Smooth muscle cell (in vitro differentiated cells): ENCODE measurements around the gene FIBCD1. TPM values are rescaled to one million over a fixed set of nuclear protein-coding genes. Genes with fewer than 3 reads are reported as not detected.
"Not testable (repeated sequence)": the region's sequence is repeated elsewhere in the genome, so short reads cannot be mapped to it uniquely, and the experiment has no call there.

ENCODE experiments used
- DNase-seq: peaks from one replicate; lab custom pipeline; 2025; ENCODE audit not compliant: unreplicated experiment; lab: John Stamatoyannopoulos, UW
- H2AFZ ChIP-seq: fragments of 200-600 bp; sonication (generic); 2 replicates; pipeline ENCODE4 v1.6.0; 2016; ENCODE audit warnings: antibody characterized with exemption, low read depth, mild to moderate bottlenecking
- H3F3A ChIP-seq: fragments of 200-600 bp; sonication (generic); 2 replicates; pipeline ENCODE4 v1.6.0; 2017; ENCODE audit warnings: antibody characterized with exemption, low read depth
- H3K27ac ChIP-seq: fragments of 200-600 bp; sonication (generic); 2 replicates; pipeline ENCODE4 v1.5.1; 2016; ENCODE audit warnings: low read depth, mild to moderate bottlenecking
- H3K27me3 ChIP-seq: fragments of 200-600 bp; sonication (generic); 2 replicates; pipeline ENCODE4 v1.6.1; 2016; ENCODE audit warnings: low read depth, mild to moderate bottlenecking
- H3K36me3 ChIP-seq: fragments of 200-600 bp; sonication (generic); 2 replicates; pipeline ENCODE4 v1.5.1; 2016; ENCODE audit warnings: low read depth
- H3K4me1 ChIP-seq: fragments of 200-600 bp; sonication (generic); 2 replicates; pipeline ENCODE4 v1.5.1; 2016; ENCODE audit warnings: low read depth
- H3K4me2 ChIP-seq: fragments of 200-600 bp; sonication (generic); 2 replicates; pipeline ENCODE4 v1.6.0; 2016; ENCODE audit warnings: mild to moderate bottlenecking
- H3K4me3 ChIP-seq: fragments of 200-600 bp; sonication (generic); 2 replicates; pipeline ENCODE4 v1.5.1; 2016; ENCODE audit warnings: mild to moderate bottlenecking
- H3K79me2 ChIP-seq: fragments of 200-600 bp; sonication (generic); 2 replicates; pipeline ENCODE4 v1.6.0; 2016; ENCODE audit warnings: low read depth, mild to moderate bottlenecking
- H3K9ac ChIP-seq: fragments of 200-600 bp; sonication (generic); 2 replicates; pipeline ENCODE4 v1.6.0; 2016; ENCODE audit warnings: low read depth
- H3K9me3 ChIP-seq: fragments of 200-600 bp; sonication (generic); replicated peaks from 2 replicates; pipeline ENCODE4 v1.5.1; 2016; ENCODE audit warnings: low read depth
- H4K20me1 ChIP-seq: fragments of 200-600 bp; sonication (generic); 2 replicates; pipeline ENCODE4 v1.6.0; 2016; ENCODE audit warnings: low read depth
- CTCF ChIP-seq: fragments of 200-600 bp; sonication (generic); IDR thresholded peaks from 2 replicates; pipeline ENCODE4 v1.5.1; 2017; ENCODE audit warnings: borderline replicate concordance, mild to moderate bottlenecking, antibody characterized with exemption; ENCODE audit not compliant: insufficient read depth, poor library complexity, severe bottlenecking
- WGBS: methylation state at CpG from one replicate; pipeline ENCODE4 v1.1.7; 2016; ENCODE audit warnings: low lambda C conversion rate; 5-methylcytosine and 5-hydroxymethylcytosine counted together
- polyA plus RNA-seq: library from polyadenylated mRNA; unstranded; fragments of >200 nt; fragmentation: Nextera tagmentation; extraction: Ambion mirVana; gene quantifications from 2 replicates; pipeline ENCODE4 v1.2.1, GENCODE V29; 2016
- total RNA-seq: library from RNA; depleted of rRNA; stranded (reverse); fragments of >200 nt; gene quantifications from 2 replicates; pipeline ENCODE4 v1.2.3, GENCODE V29; 2014

Gene FIBCD1
- total and polyA plus RNA-seq, 2 experiments from 2014 or later, result 1.8 to 4.7 TPM

- no peak overlapping the region for H3K4me3 ChIP-seq
- WGBS, result 93% methylated on average over 14 of the region's 14 CpGs
- no peaks in the 10 kb centered on the region for H3K79me2 ChIP-seq
- H2AFZ ChIP-seq, result no peak overlapping the region
- no peak overlapping the region for H3K4me2 ChIP-seq
- TF ChIP-seq CTCF, result no peak
- H3K4me1 ChIP-seq, result no peaks in the 10 kb centered on the region
- no peak overlapping the region for H3K9ac ChIP-seq
- no peak overlapping the region for H3K27ac ChIP-seq
- H3K9me3 ChIP-seq, result no peaks in the 10 kb centered on the region
- H3K27me3 ChIP-seq, result no peaks in the 10 kb centered on the region
- no peaks in the 10 kb centered on the region for H4K20me1 ChIP-seq
- H3K36me3 ChIP-seq, result no peaks in the 10 kb centered on the region
- DNase-seq, result no peak
- H3F3A ChIP-seq, result no peaks in the 10 kb centered on the region
These were observed 21.7 kb upstream of the FIBCD1 start for GRCh38 chr9:130960522-130961378.

- Histone ChIP-seq H3F3A (no peaks in the 10 kb centered on the region), H3K9ac (no peak overlapping the region), H3K79me2 (no peaks in the 10 kb centered on the region), H3K4me1 (no peaks in the 10 kb centered on the region), H3K4me3 (no peak overlapping the region), H3K9me3 (no peaks in the 10 kb centered on the region), H3K4me2 (no peak overlapping the region), H3K36me3 (no peaks in the 10 kb centered on the region), H2AFZ (no peak overlapping the region), H4K20me1 (no peaks in the 10 kb centered on the region), H3K27me3 (no peaks in the 10 kb centered on the region), H3K27ac (no peak overlapping the region)
- DNase-seq, result no peak
- no peak for TF ChIP-seq CTCF
- 94% methylated on average over 9 of the region's 9 CpGs for WGBS
These were observed 20.8 kb upstream of the FIBCD1 start for GRCh38 chr9:130959809-130960334.

- H3F3A ChIP-seq, H3K79me2 ChIP-seq, H4K20me1 ChIP-seq, H3K36me3 ChIP-seq, H3K4me1 ChIP-seq, H3K4me2 ChIP-seq, H3K27me3 ChIP-seq, H3K9me3 ChIP-seq, H3K27ac ChIP-seq, H3K4me3 ChIP-seq, DNase-seq, H3K9ac ChIP-seq, H2AFZ ChIP-seq: not testable (repeated sequence)
- WGBS, result 77% methylated on average over 4 of the region's 4 CpGs
These were observed 19.5 kb upstream of the FIBCD1 start for GRCh38 chr9:130958564-130958963.

- H3K4me3 ChIP-seq, result no peak overlapping the region
- no peaks in the 10 kb centered on the region for H3F3A ChIP-seq
- no peak overlapping the region for H3K4me2 ChIP-seq
- H3K27ac ChIP-seq, result no peak overlapping the region
- H3K79me2 ChIP-seq, result no peaks in the 10 kb centered on the region
- no peaks in the 10 kb centered on the region for H3K36me3 ChIP-seq
- H3K4me1 ChIP-seq, result no peaks in the 10 kb centered on the region
- H4K20me1 ChIP-seq, result no peaks in the 10 kb centered on the region
- 89% methylated on average over 11 of the region's 11 CpGs for WGBS
- no peak overlapping the region for H3K9ac ChIP-seq
- H2AFZ ChIP-seq, result no peak overlapping the region
- no peak for DNase-seq
- H3K9me3 ChIP-seq, result no peaks in the 10 kb centered on the region
- TF ChIP-seq CTCF, result no peak
- H3K27me3 ChIP-seq, result peaks cover 8% of the 10 kb centered on the region
These were observed 18.6 kb upstream of the FIBCD1 start for GRCh38 chr9:130957451-130958203.
